Nephron progenitor cell (in vitro differentiated cells): ENCODE results near the gene S100A12.

Experiments used
- DNase-seq: peaks from one replicate; pipeline ENCODE4 v3.0.0; 2021
- H3K27ac Mint-ChIP-seq: 2 replicates; pipeline ENCODE4 v1.8.0; 2021; ENCODE audit warnings: mild to moderate bottlenecking, moderate library complexity, mixed read lengths
- H3K27me3 Mint-ChIP-seq: 2 replicates; pipeline ENCODE4 v1.8.0; 2021; ENCODE audit warnings: mild to moderate bottlenecking, low read depth, mixed read lengths; ENCODE audit not compliant: poor library complexity
- H3K36me3 Mint-ChIP-seq: 2 replicates; pipeline ENCODE4 v1.8.0; 2021; ENCODE audit warnings: low read depth, mixed read lengths
- H3K4me1 Mint-ChIP-seq: 2 replicates; pipeline ENCODE4 v1.8.0; 2021; ENCODE audit warnings: mixed read lengths
- H3K4me3 Mint-ChIP-seq: 2 replicates; pipeline ENCODE4 v1.8.0; 2021; ENCODE audit warnings: mild to moderate bottlenecking, moderate library complexity, mixed read lengths
- H3K9me3 Mint-ChIP-seq: 2 replicates; pipeline ENCODE4 v1.8.0; 2021; ENCODE audit warnings: mild to moderate bottlenecking, moderate library complexity, mixed read lengths
- CTCF ChIP-seq: fragments of 200-600 bp; sonication (generic); IDR thresholded peaks from 2 replicates; pipeline ENCODE4 v1.5.0; 2021; ENCODE audit warnings: antibody characterized with exemption

Gene S100A12

DNA sequence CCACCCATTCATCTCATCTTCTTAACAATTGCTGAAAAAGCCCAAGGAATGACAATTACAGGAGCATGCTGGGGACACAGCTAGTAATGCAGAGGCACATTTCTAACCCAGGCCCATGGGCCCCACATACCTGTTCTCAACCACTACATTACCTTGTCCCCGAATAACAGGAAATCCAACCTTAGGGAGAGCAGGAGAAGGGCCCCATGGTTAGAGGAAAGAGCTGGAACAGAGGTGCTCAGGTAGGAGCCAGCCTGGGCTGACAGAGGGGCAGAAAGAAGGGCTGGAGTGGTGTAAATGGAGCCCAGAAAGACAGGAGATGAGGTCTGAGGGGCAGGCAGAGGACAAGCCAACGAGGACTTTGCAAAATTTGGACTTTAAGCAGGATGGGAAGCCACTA lies 26.8 kb upstream of the S100A12 start:
- Mint-ChIP-seq H3K4me3 (no peak overlapping the region), H3K27ac (no peak overlapping the region), H3K9me3 (peaks cover 27% of the 10 kb centered on the region), H3K36me3 (no peaks in the 10 kb centered on the region), H3K4me1 (no peaks in the 10 kb centered on the region), H3K27me3 (peaks cover 13% of the 10 kb centered on the region)
- no peak for DNase-seq
- TF ChIP-seq CTCF: no peak

DNA sequence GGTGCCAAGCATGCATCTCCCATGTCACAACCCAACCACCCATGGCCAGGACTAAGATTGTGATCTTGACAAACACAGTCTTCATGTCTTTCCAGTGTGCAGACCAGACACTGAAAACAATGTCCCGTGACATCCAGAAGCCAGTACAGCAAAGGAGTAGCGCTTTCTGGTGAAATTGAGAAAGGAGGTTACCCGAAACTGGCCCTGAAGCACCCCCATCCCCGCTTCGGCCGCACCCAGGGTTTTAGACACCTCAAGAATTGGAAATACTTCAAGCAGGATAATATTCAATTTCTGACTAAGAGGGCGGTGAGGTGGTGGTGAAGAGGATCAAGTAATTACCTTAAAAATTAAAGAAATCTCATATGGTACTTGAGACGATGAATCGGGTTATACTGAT lies 26.0 kb upstream of the S100A12 start:
- Mint-ChIP-seq H3K4me1 (no peaks in the 10 kb centered on the region), H3K9me3 (peaks cover 20% of the 10 kb centered on the region), H3K36me3 (no peaks in the 10 kb centered on the region), H3K27ac (no peak overlapping the region), H3K27me3 (peaks cover 13% of the 10 kb centered on the region), H3K4me3 (no peak overlapping the region)
- TF ChIP-seq CTCF: no peak
- DNase-seq: no peak

- no peaks in the 10 kb centered on the region for H3K36me3 Mint-ChIP-seq
- no peak overlapping the region for H3K4me3 Mint-ChIP-seq
- H3K27ac Mint-ChIP-seq: no peak overlapping the region
Observed at GRCh38 chr1:153400244-153400643, 24.8 kb upstream of the S100A12 start.

GRCh38 chr1:153399401-153400055 lies 24.1 kb upstream of the S100A12 start:
- no peak for DNase-seq

More at GRCh38 chr1:153400244-153400643, 24.8 kb upstream of the S100A12 start:
- Mint-ChIP-seq H3K27me3 (peaks cover 13% of the 10 kb centered on the region), H3K4me1 (no peaks in the 10 kb centered on the region), H3K9me3 (peaks cover 15% of the 10 kb centered on the region)
- no peak for TF ChIP-seq CTCF
- DNase-seq: no peak

GRCh38 chr1:153397924-153398651 lies 22.7 kb upstream of the S100A12 start:
- peaks cover 8% of the 10 kb centered on the region for H3K27me3 Mint-ChIP-seq
- TF ChIP-seq CTCF: no peak
- H3K27ac Mint-ChIP-seq: no peak overlapping the region
- no peak for DNase-seq
- peaks cover 9% of the 10 kb centered on the region for H3K9me3 Mint-ChIP-seq
- no peaks in the 10 kb centered on the region for H3K4me1 Mint-ChIP-seq
- no peaks in the 10 kb centered on the region for H3K36me3 Mint-ChIP-seq
- no peak overlapping the region for H3K4me3 Mint-ChIP-seq

More at GRCh38 chr1:153399401-153400055, 24.1 kb upstream of the S100A12 start:
- Mint-ChIP-seq H3K4me1 (no peaks in the 10 kb centered on the region), H3K4me3 (no peak overlapping the region), H3K27ac (no peak overlapping the region), H3K9me3 (peaks cover 12% of the 10 kb centered on the region), H3K27me3 (peaks cover 13% of the 10 kb centered on the region), H3K36me3 (no peaks in the 10 kb centered on the region)
- TF ChIP-seq CTCF: no peak
